ENCODE measurements around the gene ARID3A.

Gene ARID3A

GRCh38 chr19:940591-941291 is 14.9 kb downstream of the ARID3A start:
- H3K4me3 ChIP-seq (ENCODE audit: low read depth, low read length), result peak overlapping the region; percentile 46
- TF ChIP-seq CTCF (IDR thresholded peaks at IDR 0.05; ENCODE audit: borderline replicate concordance, insufficient read depth, low read depth, low read length), result no peak

GRCh38 chr19:941292-942132 is 15.7 kb downstream of the ARID3A start:
- peak overlapping the region; percentile 37 for H3K4me3 ChIP-seq (ENCODE audit: low read depth, low read length)
- no peak for TF ChIP-seq CTCF (IDR thresholded peaks at IDR 0.05; ENCODE audit: borderline replicate concordance, insufficient read depth, low read depth, low read length)

GRCh38 chr19:942133-942645 is 16.4 kb downstream of the ARID3A start:
- H3K4me3 ChIP-seq (ENCODE audit: low read depth, low read length), result no peak overlapping the region
- no peak for TF ChIP-seq CTCF (IDR thresholded peaks at IDR 0.05; ENCODE audit: borderline replicate concordance, insufficient read depth, low read depth, low read length)

GRCh38 chr19:943551-944170 is 17.8 kb downstream of the ARID3A start:
- no peak for TF ChIP-seq CTCF (IDR thresholded peaks at IDR 0.05; ENCODE audit: borderline replicate concordance, insufficient read depth, low read depth, low read length)
- H3K4me3 ChIP-seq (ENCODE audit: low read depth, low read length), result no peak overlapping the region

- H3K4me3 ChIP-seq (ENCODE audit: low read depth, low read length), result no peak overlapping the region
- no peak for TF ChIP-seq CTCF (IDR thresholded peaks at IDR 0.05; ENCODE audit: borderline replicate concordance, insufficient read depth, low read depth, low read length)
These were observed 18.3 kb downstream of the ARID3A start for GRCh38 chr19:944171-944567.

- no peak for TF ChIP-seq CTCF (IDR thresholded peaks at IDR 0.05; ENCODE audit: borderline replicate concordance, insufficient read depth, low read depth, low read length)
- H3K4me3 ChIP-seq (ENCODE audit: low read depth, low read length), result no peak overlapping the region
These were observed 18.9 kb downstream of the ARID3A start for GRCh38 chr19:944663-945241.

Data from GM12875 (cell line).